Muscle of arm (tissue), 14 donors: ENCODE measurements around the gene PLPPR2. TPM values are rescaled to one million over a fixed set of nuclear protein-coding genes. Genes with fewer than 3 reads are reported as not detected.
"Not testable (repeated sequence)": the region's sequence is repeated elsewhere in the genome, so short reads cannot be mapped to it uniquely, and the experiment has no call there.

ENCODE experiments used
- DNase-seq: peaks from one replicate; pipeline ENCODE4 v3.0.0-alpha.2; 2013
- long read RNA-seq, 11 donors: transcript quantifications; one replicate each; lab custom pipeline, GENCODE V29; 2026
- polyA plus RNA-seq, 12 donors: library from polyadenylated mRNA; unstranded; fragments of 120-200 nt; gene quantifications; one replicate each; pipeline ENCODE4 v1.2.1, GENCODE V29; 2013; ENCODE audit not compliant: insufficient read length in 12 of 12

PLPPR2 gene
- 10 to 100 TPM in 7 of 12 donors, 1 to 10 TPM in 4, not detected in 1; 8.4 to 22.0 (median 11.2) TPM for polyA plus RNA-seq
- long read RNA-seq, donor 1, partial matches to known transcripts = 0 of 5 reads
- long read RNA-seq, donor 1, other reads (novel, unspliced or antisense) = 0 of 5 reads
- long read RNA-seq, donor 2, partial matches to known transcripts = 0 of 1 reads
- long read RNA-seq, donor 2, other reads (novel, unspliced or antisense) = 0 of 1 reads
- long read RNA-seq, donor 3 = 0 reads
- long read RNA-seq, donor 4 = 0 reads
- long read RNA-seq, donor 5, partial matches to known transcripts = 0 of 4 reads
- long read RNA-seq, donor 5, other reads (novel, unspliced or antisense) = 0 of 4 reads
- long read RNA-seq, donor 6, partial matches to known transcripts = 0 of 2 reads
- long read RNA-seq, donor 6, other reads (novel, unspliced or antisense) = 0 of 2 reads
- long read RNA-seq, donor 7, partial matches to known transcripts = 0 of 1 reads
- long read RNA-seq, donor 7, other reads (novel, unspliced or antisense) = 0 of 1 reads
- long read RNA-seq, donor 8 = 0 reads
- long read RNA-seq, donor 9 = 0 reads
- long read RNA-seq, donor 10, partial matches to known transcripts = 0 of 3 reads
- long read RNA-seq, donor 10, other reads (novel, unspliced or antisense) = 0 of 3 reads
- long read RNA-seq, donor 11, partial matches to known transcripts = 0 of 4 reads
- long read RNA-seq, donor 11, other reads (novel, unspliced or antisense) = 0 of 4 reads

- peak; percentile 89 for DNase-seq
Observed at GRCh38 chr19:11355160-11356073, at the start of gene PLPPR2. Gene PLPPR2, plus strand, starts transcription at chr19:11355432. Its CDS starts 2,242 bp downstream, at chr19:11357674.

GRCh38 chr19:11306337-11306736 lies 48.9 kb upstream of the PLPPR2 start:
- DNase-seq = no peak

GRCh38 chr19:11320278-11320995 lies 34.8 kb upstream of the PLPPR2 start:
- not testable (repeated sequence) for DNase-seq

- no peak for DNase-seq
Observed at GRCh38 chr19:11321191-11322126, 33.8 kb upstream of the PLPPR2 start.

GRCh38 chr19:11322269-11323024 lies 32.8 kb upstream of the PLPPR2 start:
- no peak for DNase-seq

GRCh38 chr19:11323601-11324078 lies 31.6 kb upstream of the PLPPR2 start:
- no peak for DNase-seq

- DNase-seq = peak; percentile 62
Observed at GRCh38 chr19:11324079-11324661, 31.1 kb upstream of the PLPPR2 start.

GRCh38 chr19:11324748-11325389 lies 30.4 kb upstream of the PLPPR2 start:
- DNase-seq = no peak

- no peak for DNase-seq
Observed at GRCh38 chr19:11325544-11325943, 29.7 kb upstream of the PLPPR2 start.

GRCh38 chr19:11330127-11330526 lies 25.1 kb upstream of the PLPPR2 start:
- DNase-seq = no peak

- no peak for DNase-seq
Observed at GRCh38 chr19:11331502-11331901, 23.7 kb upstream of the PLPPR2 start.

GRCh38 chr19:11332822-11333221 lies 22.4 kb upstream of the PLPPR2 start:
- DNase-seq = no peak

GRCh38 chr19:11333838-11334237 lies 21.4 kb upstream of the PLPPR2 start:
- DNase-seq = not testable (repeated sequence)

GRCh38 chr19:11335449-11336146 lies 19.6 kb upstream of the PLPPR2 start:
- DNase-seq = no peak

- no peak for DNase-seq
Observed at GRCh38 chr19:11337080-11337479, 18.2 kb upstream of the PLPPR2 start.

- no peak for DNase-seq
Observed at GRCh38 chr19:11338121-11338520, 17.1 kb upstream of the PLPPR2 start.

- no peak for DNase-seq
Observed at GRCh38 chr19:11338569-11339253, 16.5 kb upstream of the PLPPR2 start.
